ENCODE data around the gene OR2A2.

Gene OR2A2

GRCh38 chr7:144109283-144109682, at the start of gene OR2A2:
OR2A2 (plus strand) TSS chr7:144109583; CDS start chr7:144109583, 0 bp downstream.
- TF ChIP-seq EZH2phosphoT487 (conservative IDR thresholded peaks at IDR 0.05; ENCODE audit: low read length) (no peak), CTCF (IDR thresholded peaks at IDR 0.05; ENCODE audit: insufficient read depth, low read length, poor library complexity, severe bottlenecking) (no peak)
- no peaks in the 10 kb centered on the region for H3K9me3 ChIP-seq (ENCODE audit: insufficient read depth, low read length)

GRCh38 chr7:144063710-144064109, 45.7 kb upstream of the OR2A2 start:
- Histone ChIP-seq H3K4me3 (ENCODE audit: insufficient read depth, low read length, poor library complexity, severe bottlenecking) (no peak overlapping the region), H3F3A (ENCODE audit: insufficient read depth) (no peaks in the 10 kb centered on the region), H3K36me3 (ENCODE audit: low read length) (no peaks in the 10 kb centered on the region), H3K9ac (ENCODE audit: low read length) (no peak overlapping the region), H2AFZ (ENCODE audit: low read depth, low read length, severe bottlenecking) (no peak overlapping the region), H3K9me3 (ENCODE audit: insufficient read depth, low read length) (no peaks in the 10 kb centered on the region), H3K79me2 (ENCODE audit: insufficient read depth, low read length) (no peaks in the 10 kb centered on the region), H3K27me3 (ENCODE audit: low read length) (no peaks in the 10 kb centered on the region), H3K27ac (ENCODE audit: low read depth, low read length) (no peak overlapping the region), H3K9me2 (replicated peaks; ENCODE audit: insufficient read depth, low read length) (no peaks in the 10 kb centered on the region), H4K20me1 (ENCODE audit: low read depth, low read length) (no peaks in the 10 kb centered on the region), H3K4me2 (ENCODE audit: low read depth, low read length, poor library complexity, severe bottlenecking) (no peak overlapping the region)
- TF ChIP-seq CTCF (IDR thresholded peaks at IDR 0.05; ENCODE audit: insufficient read depth, low read length, poor library complexity, severe bottlenecking), result no peak
- no peak for TF ChIP-seq EZH2phosphoT487 (conservative IDR thresholded peaks at IDR 0.05; ENCODE audit: low read length)

More at GRCh38 chr7:144109283-144109682, at the start of gene OR2A2:
- no peaks in the 10 kb centered on the region for H3K36me3 ChIP-seq (ENCODE audit: low read length)
- H3K27ac ChIP-seq (ENCODE audit: low read depth, low read length), result no peak within 1 kb of the TSS
- no peaks in the 10 kb centered on the region for H3K9me2 ChIP-seq (replicated peaks; ENCODE audit: insufficient read depth, low read length)
- no peaks in the 10 kb centered on the region for H3K27me3 ChIP-seq (ENCODE audit: low read length)
- no peak within 1 kb of the TSS for H3K9ac ChIP-seq (ENCODE audit: low read length)
- no peak within 1 kb of the TSS for H3K4me3 ChIP-seq (ENCODE audit: insufficient read depth, low read length, poor library complexity, severe bottlenecking)
- H3F3A ChIP-seq (ENCODE audit: insufficient read depth), result no peaks in the 10 kb centered on the region
- no peak within 1 kb of the TSS for H3K4me2 ChIP-seq (ENCODE audit: low read depth, low read length, poor library complexity, severe bottlenecking)
- H2AFZ ChIP-seq (ENCODE audit: low read depth, low read length, severe bottlenecking), result no peak within 1 kb of the TSS
- H4K20me1 ChIP-seq (ENCODE audit: low read depth, low read length), result no peaks in the 10 kb centered on the region
- no peaks in the 10 kb centered on the region for H3K79me2 ChIP-seq (ENCODE audit: insufficient read depth, low read length)

GRCh38 chr7:144069511-144069910, 39.9 kb upstream of the OR2A2 start, which contains the start of gene OR2A25:
OR2A25 (plus strand) TSS chr7:144069811; CDS start chr7:144074220, 4,409 bp downstream.
- Histone ChIP-seq H3K27ac (ENCODE audit: low read depth, low read length) (no peak within 1 kb of the TSS), H3K9me2 (replicated peaks; ENCODE audit: insufficient read depth, low read length) (no peaks in the 10 kb centered on the region), H3K36me3 (ENCODE audit: low read length) (no peaks in the 10 kb centered on the region), H2AFZ (ENCODE audit: low read depth, low read length, severe bottlenecking) (no peak within 1 kb of the TSS), H3K4me2 (ENCODE audit: low read depth, low read length, poor library complexity, severe bottlenecking) (no peak within 1 kb of the TSS), H4K20me1 (ENCODE audit: low read depth, low read length) (no peaks in the 10 kb centered on the region), H3K9me3 (ENCODE audit: insufficient read depth, low read length) (no peaks in the 10 kb centered on the region), H3K4me3 (ENCODE audit: insufficient read depth, low read length, poor library complexity, severe bottlenecking) (no peak within 1 kb of the TSS), H3K9ac (ENCODE audit: low read length) (no peak within 1 kb of the TSS), H3F3A (ENCODE audit: insufficient read depth) (no peaks in the 10 kb centered on the region), H3K79me2 (ENCODE audit: insufficient read depth, low read length) (no peaks in the 10 kb centered on the region), H3K27me3 (ENCODE audit: low read length) (no peaks in the 10 kb centered on the region)
- TF ChIP-seq EZH2phosphoT487 (conservative IDR thresholded peaks at IDR 0.05; ENCODE audit: low read length) (no peak), CTCF (IDR thresholded peaks at IDR 0.05; ENCODE audit: insufficient read depth, low read length, poor library complexity, severe bottlenecking) (no peak)

Measured in SU-DHL-6 (cell line).